ENCODE results near the gene HEPH.
"Not testable (repeated sequence)": the region's sequence is repeated elsewhere in the genome, so short reads cannot be mapped to it uniquely, and the experiment has no call there.

The HEPH gene, protein sequence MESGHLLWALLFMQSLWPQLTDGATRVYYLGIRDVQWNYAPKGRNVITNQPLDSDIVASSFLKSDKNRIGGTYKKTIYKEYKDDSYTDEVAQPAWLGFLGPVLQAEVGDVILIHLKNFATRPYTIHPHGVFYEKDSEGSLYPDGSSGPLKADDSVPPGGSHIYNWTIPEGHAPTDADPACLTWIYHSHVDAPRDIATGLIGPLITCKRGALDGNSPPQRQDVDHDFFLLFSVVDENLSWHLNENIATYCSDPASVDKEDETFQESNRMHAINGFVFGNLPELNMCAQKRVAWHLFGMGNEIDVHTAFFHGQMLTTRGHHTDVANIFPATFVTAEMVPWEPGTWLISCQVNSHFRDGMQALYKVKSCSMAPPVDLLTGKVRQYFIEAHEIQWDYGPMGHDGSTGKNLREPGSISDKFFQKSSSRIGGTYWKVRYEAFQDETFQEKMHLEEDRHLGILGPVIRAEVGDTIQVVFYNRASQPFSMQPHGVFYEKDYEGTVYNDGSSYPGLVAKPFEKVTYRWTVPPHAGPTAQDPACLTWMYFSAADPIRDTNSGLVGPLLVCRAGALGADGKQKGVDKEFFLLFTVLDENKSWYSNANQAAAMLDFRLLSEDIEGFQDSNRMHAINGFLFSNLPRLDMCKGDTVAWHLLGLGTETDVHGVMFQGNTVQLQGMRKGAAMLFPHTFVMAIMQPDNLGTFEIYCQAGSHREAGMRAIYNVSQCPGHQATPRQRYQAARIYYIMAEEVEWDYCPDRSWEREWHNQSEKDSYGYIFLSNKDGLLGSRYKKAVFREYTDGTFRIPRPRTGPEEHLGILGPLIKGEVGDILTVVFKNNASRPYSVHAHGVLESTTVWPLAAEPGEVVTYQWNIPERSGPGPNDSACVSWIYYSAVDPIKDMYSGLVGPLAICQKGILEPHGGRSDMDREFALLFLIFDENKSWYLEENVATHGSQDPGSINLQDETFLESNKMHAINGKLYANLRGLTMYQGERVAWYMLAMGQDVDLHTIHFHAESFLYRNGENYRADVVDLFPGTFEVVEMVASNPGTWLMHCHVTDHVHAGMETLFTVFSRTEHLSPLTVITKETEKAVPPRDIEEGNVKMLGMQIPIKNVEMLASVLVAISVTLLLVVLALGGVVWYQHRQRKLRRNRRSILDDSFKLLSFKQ

GRCh38 chrX:66163849-66164411, at the start of gene HEPH:
HEPH (plus strand) TSS chrX:66164247; CDS start chrX:66170571, 6,324 bp downstream.
- no peak for DNase-seq (ENCODE audit: low spot score)

- not testable (repeated sequence) for DNase-seq (ENCODE audit: low spot score)
Observed at GRCh38 chrX:66118722-66119121, 45.3 kb upstream of the HEPH start.

DNA sequence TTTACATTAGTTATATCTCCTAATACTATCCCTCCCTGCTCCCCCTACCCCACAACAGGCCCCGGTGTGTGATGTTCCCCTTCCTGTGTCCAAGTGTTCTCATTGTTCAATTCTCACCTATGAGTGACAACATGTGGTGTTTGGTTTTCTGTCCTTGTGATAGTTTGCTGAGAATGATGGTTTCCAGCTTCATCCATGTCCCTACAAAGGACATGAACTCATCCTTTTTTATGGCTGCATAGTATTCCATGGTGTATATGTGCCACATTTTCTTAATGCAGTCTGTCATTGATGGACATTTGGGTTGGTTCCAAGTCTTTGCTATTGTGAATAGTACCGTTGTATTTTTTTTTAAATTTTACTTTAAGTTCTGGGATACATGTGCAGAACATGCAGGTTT, 42.7 kb upstream of the HEPH start:
- not testable (repeated sequence) for DNase-seq (ENCODE audit: low spot score)

GRCh38 chrX:66126662-66127061, 37.4 kb upstream of the HEPH start:
- DNase-seq (ENCODE audit: low spot score) = no peak

DNA sequence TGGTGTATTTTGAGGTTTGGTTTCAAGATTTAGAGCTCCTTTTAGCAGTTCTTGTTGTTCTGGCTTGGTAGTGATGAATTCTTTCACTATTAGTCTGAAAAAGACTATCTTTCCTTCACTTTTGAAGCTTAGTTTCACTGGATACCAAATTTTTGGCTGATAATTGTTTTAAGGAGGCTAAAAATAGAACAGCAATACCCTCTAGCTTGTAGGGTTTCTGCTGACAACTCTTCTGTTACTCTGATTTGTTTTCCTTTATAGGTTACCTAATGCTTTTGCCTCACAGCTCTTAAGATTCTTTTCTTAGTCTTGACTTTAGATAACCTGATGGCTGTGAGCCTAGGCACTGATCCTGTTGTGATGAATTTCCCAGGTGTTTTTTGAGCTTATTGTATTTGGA, 33.6 kb upstream of the HEPH start:
- no peak for DNase-seq (ENCODE audit: low spot score)

GRCh38 chrX:66135284-66135683, 28.8 kb upstream of the HEPH start:
- DNase-seq (ENCODE audit: low spot score) = not testable (repeated sequence)

- DNase-seq (ENCODE audit: low spot score) = no peak
Observed at GRCh38 chrX:66142351-66142750, 21.7 kb upstream of the HEPH start.

- DNase-seq (ENCODE audit: low spot score) = no peak
Observed at GRCh38 chrX:66144258-66144657, 19.8 kb upstream of the HEPH start.

- DNase-seq (ENCODE audit: low spot score) = no peak
Observed at GRCh38 chrX:66149519-66149918, 14.5 kb upstream of the HEPH start.

DNA sequence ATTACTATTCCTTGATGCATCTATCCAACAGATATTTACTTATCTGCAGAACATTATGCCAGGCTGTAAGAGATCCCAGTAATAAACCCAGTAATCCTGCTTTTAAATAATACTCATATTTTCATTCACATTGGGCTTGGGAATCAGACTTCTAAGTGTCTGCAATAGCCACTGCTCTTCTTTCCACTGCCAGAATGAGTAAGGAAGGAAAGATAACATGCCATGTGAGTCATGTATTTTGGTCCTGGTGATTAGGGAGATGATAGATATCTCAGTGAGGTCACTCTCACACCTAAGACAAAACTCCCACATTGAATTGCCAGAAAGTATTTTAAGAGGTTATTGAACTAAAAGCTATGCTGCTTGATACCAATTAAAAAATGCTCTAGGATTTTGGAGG, 13.9 kb upstream of the HEPH start:
- DNase-seq (ENCODE audit: low spot score) = no peak

GRCh38 chrX:66162331-66162822, 1.7 kb upstream of the HEPH start:
- DNase-seq (ENCODE audit: low spot score) = no peak

GRCh38 chrX:66163447-66163846, 600 bp upstream of the HEPH start:
- DNase-seq (ENCODE audit: low spot score) = no peak

DNA sequence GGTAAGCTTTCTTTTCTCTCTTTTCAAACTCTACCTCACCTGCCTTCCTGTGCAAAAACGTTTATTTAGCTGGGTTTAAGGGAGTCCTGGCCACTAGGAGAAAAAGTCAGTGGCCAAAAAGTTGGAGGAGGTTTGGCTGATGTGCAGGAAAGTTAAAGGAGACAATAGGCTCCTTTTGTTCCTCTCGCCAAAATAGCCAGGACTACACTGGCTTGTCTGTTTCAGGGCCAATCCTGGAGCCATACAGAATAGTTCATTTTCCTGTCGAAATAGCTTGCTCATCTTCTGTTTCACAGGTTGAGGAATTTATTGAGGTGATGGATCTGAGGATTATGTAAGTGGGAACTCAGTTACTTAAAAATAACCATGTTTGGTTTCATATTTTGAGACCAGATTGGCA, 423 bp downstream of the HEPH start:
- no peak for DNase-seq (ENCODE audit: low spot score)

GRCh38 chrX:66164931-66165330, 884 bp downstream of the HEPH start:
- DNase-seq (ENCODE audit: low spot score) = no peak

GRCh38 chrX:66166671-66167070, 2.6 kb downstream of the HEPH start:
- DNase-seq (ENCODE audit: low spot score) = no peak

- DNase-seq (ENCODE audit: low spot score) = no peak
Observed at GRCh38 chrX:66167431-66167830, 3.4 kb downstream of the HEPH start.

DNA sequence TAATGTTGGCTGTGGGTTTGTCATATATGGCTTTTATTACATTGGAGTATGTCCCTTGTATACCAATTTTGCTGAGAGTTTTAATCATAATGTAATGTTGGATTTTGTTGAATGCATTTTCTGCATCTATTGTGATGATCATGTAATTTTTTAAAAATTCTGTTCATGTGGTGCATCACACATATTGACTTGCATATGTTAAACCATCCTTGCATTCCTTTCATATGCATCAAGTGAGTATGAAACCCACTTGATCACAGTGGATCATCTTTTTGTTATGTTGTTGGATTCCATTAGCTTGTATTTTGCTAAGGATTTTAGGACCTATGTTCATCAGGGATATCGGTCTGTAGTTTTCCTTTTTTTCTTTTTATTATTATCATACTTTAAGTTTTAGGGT, 12.1 kb downstream of the HEPH start:
- DNase-seq (ENCODE audit: low spot score) = no peak

- no peak for DNase-seq (ENCODE audit: low spot score)
Observed at GRCh38 chrX:66191563-66191962, 27.5 kb downstream of the HEPH start.

GRCh38 chrX:66193821-66194220, 29.8 kb downstream of the HEPH start:
- DNase-seq (ENCODE audit: low spot score) = no peak

DNA sequence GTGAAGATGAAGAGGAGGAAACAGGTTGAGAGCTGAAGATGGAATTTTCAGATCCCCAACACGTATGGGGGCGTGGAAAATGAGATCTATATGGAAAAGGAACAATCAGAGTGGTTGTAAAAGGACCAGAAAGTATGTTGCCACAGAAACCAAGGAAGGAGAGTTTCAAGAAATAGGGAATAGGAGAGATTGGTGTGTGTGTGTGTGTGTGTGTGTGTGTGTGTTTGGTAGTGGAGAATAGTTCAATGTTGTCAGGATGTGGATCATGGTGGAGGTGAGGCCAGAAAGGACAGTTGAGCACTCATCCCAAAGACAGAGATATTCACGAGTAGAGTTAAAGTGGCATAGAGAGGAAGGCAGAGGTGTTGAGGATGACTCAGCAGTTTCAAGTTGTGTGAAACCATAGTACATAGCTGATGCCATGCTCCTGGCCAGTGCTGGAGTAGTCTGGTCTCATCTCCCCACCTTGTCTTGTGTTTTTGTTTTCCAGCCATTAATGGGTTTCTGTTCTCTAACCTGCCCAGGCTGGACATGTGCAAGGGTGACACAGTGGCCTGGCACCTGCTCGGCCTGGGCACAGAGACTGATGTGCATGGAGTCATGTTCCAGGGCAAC, 36.1 kb downstream of the HEPH start:
- DNase-seq (ENCODE audit: low spot score) = no peak

Data from CD4-positive, alpha-beta T cell treated with Interleukin-15 for 4 hours (primary cell).